ENCODE data around the gene MYT1. TPM values are rescaled to one million over a fixed set of nuclear protein-coding genes. Genes with fewer than 3 reads are reported as not detected.

MYT1 gene
- total and polyA plus RNA-seq, 9 of the 15 experiments (the other 6 are each of a cell fraction or from before 2014, with no cell fraction given) = 0.02 to 0.12 (median 0.06) TPM; not detected in 4

GRCh38 chr20:64137598-64138031, 26.6 kb upstream of the MYT1 start (continued):
- TF ChIP-seq MTF1 (CRISPR knock-in tag; IDR thresholded peaks at IDR 0.05; ENCODE audit: borderline replicate concordance) (no peak), MTA3 (IDR thresholded peaks at IDR 0.05; ENCODE audit: borderline replicate concordance) (no peak), SP1 (CRISPR knock-in tag; IDR thresholded peaks at IDR 0.05) (no peak)

DNA sequence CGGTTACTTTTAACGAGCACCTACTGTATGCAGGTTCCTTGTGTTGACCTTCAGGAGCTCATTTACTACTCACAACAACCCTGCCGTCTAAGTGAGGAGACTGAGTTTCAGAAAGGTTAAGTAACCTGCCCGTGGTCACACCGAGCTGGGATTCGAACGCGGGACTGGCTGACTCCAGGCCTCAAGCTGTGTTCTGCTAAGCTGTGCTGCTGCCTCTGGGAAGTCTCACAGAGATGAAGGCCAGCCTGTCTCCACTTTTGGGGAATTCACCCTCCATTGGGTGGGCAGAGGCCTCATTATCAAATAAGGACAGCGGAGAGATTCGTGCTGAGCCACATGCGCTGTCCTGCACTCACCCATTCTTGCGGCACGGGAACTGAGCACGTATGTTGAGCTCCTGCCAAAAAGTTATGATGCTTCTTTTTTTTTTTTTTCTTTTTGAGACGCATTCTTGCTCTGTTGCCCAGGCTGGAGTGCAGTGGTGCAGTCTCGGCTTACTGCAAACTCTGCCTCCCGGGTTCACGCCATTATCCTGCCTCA, 25.9 kb upstream of the MYT1 start:
- no peak overlapping the region for H3K27ac ChIP-seq (ENCODE audit: extremely low read depth, low read depth, low read length)
- no peak overlapping the region for H3K4me3 ChIP-seq
- no TSS peak for BruUV-seq (replicated peaks)
- H3K79me2 ChIP-seq (ENCODE audit: control insufficient read depth, insufficient read depth, low read length) = no peaks in the 10 kb centered on the region
- intact Hi-C loops (cut with micrococcal nuclease) = no loop called here
- no peaks in the 10 kb centered on the region; a peak in 1 of 5 replicates for H3K4me1 ChIP-seq (replicated peaks in 1 of 2; ENCODE audit: control insufficient read depth in 2 of 2, insufficient read depth in 2 of 2, low read length in 2 of 2)
- TF ChIP-seq KAT2B (IDR thresholded peaks at IDR 0.05; ENCODE audit: low read depth, low read length) = no peak
- TF ChIP-seq MYC (IDR thresholded peaks at IDR 0.05; ENCODE audit: low read depth, low read length) = no peak
- no peak for TF ChIP-seq MYC (CRISPR knock-in tag; IDR thresholded peaks at IDR 0.05; ENCODE audit: borderline replicate concordance, low read depth)
- no peak for TF ChIP-seq RERE (CRISPR knock-in tag; IDR thresholded peaks at IDR 0.05; ENCODE audit: borderline replicate concordance)
- TF ChIP-seq RHOXF2B (CRISPR knock-in tag; conservative IDR thresholded peaks at IDR 0.05) = no peak
- TF ChIP-seq POLR3A (IDR thresholded peaks at IDR 0.05; ENCODE audit: borderline replicate concordance, extremely low read depth, insufficient read depth, insufficient read length) = no peak
- no peak for TF ChIP-seq KLF10 (CRISPR knock-in tag; IDR thresholded peaks at IDR 0.05)
- TF ChIP-seq STAT5A (IDR thresholded peaks at IDR 0.05; ENCODE audit: borderline replicate concordance, low read length) = no peak
- no peak for TF ChIP-seq SNIP1 (IDR thresholded peaks at IDR 0.05; ENCODE audit: low read depth)
- peaks cover 17 to 63% of the 10 kb centered on the region in 2 experiments; a peak in 4 of 5 replicates for H3K27me3 ChIP-seq (ENCODE audit: control insufficient read depth in 2 of 2, insufficient read depth in 2 of 2, low read length in 2 of 2)
- no peaks in the 10 kb centered on the region for H3K9me1 ChIP-seq (ENCODE audit: control insufficient read depth, insufficient read depth, low read length)
- H3K36me3 ChIP-seq (ENCODE audit: control insufficient read depth, insufficient read depth, low read length) = no peaks in the 10 kb centered on the region
- H3K4me2 ChIP-seq (ENCODE audit: insufficient read depth, low read length) = no peak overlapping the region
- no peak for ATAC-seq
- H4K20me1 ChIP-seq (replicated peaks; ENCODE audit: control insufficient read depth, insufficient read depth, low read length) = no peaks in the 10 kb centered on the region
- in situ Hi-C loops (cut with MboI) = no loop called here
- no peak for FAIRE-seq
- 22% methylated on average over 18 of the region's 18 CpGs for WGBS (ENCODE audit: insufficient coverage, low coverage, missing lambda C conversion rate)
- no peak overlapping the region for H2AFZ ChIP-seq (ENCODE audit: low read depth, low read length)
- POLR2A ChIA-PET = interaction anchor here (1.0 kb wide), 1 partner anchor 16 kb away, joined by 3 read pairs; no protein-coding TSS in a partner anchor
- DNase-seq (ENCODE audit: extremely low read depth in 1 of 4, low spot score in 3 of 4) = no peak
- H3K9me3 ChIP-seq (replicated peaks; ENCODE audit: control insufficient read depth, insufficient read depth, low read depth, low read length) = no peaks in the 10 kb centered on the region
- CTCF ChIA-PET (ENCODE audit: low intra/inter-chr PET ratio) = no interaction called here
- H3K9ac ChIP-seq (ENCODE audit: insufficient read depth in 1 of 2, low read depth in 2 of 2, low read length in 2 of 2) = no peak overlapping the region
